D341Med (cell line): ENCODE measurements around the gene WBP1L.
"Not testable (repeated sequence)": the region's sequence is repeated elsewhere in the genome, so short reads cannot be mapped to it uniquely, and the experiment has no call there.

Experiments used
- DNase-seq: peaks from one replicate; pipeline ENCODE4 v3.0.0; 2012; ENCODE audit warnings: low spot score

Gene WBP1L

DNA sequence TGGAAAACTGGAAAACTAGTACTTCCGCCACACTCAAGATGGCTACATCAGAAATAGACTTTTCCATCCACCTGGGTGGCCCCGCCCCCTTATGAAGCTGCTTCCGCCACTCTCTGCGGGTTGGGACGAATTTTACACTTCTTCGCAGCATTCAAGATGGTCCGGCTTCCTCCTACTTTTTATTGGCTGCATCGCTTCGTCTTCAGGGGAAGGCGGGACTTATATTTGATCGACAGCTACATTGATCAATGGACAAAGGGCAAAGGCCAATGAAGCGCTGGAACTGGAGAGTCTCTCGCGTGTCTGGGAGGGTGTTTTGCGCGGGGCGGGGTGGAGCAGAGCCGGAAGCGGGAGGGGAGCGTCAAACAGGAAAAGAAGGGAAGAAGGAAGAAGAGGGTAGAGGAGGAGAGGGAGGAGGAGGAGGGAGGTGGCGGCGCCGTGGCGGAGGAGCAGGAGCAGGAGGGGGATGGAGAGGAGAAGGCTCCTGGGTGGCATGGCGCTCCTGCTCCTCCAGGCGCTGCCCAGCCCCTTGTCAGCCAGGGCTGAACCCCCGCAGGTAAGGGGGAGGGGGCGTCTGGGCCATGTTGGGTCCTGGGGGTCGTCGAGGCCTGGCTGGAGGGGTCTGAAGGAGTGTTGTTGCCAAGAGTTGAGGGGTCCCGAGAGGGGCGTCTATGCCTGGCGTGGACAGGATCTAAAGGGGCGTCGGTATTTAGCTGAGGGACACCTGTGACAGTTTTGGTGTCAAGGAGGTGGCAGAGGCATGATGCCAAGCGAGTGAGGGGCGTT, at the start of gene WBP1L:
TSS of gene WBP1L (plus strand) at position 361 of the 786 bp plus-strand sequence. CDS start at position 467, 106 bp downstream.
- peak; percentile 88 for DNase-seq

DNA sequence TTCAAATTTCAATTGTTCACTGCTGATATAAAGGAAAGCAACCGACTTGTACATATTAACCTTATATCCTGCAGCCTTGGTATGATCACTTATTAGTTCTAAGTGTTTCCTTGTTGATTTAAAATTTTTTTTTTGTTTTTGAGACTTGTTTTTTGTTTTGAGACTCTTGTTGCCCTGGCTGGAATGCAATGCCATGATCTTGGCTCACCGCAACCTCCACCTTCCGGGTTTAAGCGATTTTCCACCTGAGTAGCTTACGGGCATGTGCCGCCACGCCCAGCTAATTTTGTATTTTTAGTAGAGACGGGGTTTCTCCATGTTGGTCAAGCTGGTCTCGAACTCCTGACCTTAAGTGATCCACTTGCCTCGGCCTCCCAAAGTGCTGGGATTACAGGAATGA, 48.3 kb upstream of the WBP1L start:
- DNase-seq: not testable (repeated sequence)

DNA sequence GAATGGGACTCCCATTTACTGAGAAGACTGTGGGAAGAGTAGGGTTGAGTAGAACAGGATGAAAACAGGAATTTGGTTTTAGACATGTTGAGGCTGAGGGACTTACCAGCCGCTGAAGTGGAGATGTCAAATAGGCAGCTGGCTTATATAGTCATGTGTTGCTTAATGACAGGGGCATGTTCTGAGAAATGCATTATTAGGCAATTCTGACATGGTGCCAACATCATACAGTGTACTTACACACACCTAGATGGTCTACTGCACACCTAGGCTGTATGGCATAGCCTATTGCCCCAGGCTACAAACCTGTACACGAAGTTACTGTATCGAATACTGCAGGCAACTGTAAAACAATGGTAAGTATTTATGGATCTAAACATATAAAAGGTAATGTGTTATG, 47.0 kb upstream of the WBP1L start:
- DNase-seq: no peak

DNA sequence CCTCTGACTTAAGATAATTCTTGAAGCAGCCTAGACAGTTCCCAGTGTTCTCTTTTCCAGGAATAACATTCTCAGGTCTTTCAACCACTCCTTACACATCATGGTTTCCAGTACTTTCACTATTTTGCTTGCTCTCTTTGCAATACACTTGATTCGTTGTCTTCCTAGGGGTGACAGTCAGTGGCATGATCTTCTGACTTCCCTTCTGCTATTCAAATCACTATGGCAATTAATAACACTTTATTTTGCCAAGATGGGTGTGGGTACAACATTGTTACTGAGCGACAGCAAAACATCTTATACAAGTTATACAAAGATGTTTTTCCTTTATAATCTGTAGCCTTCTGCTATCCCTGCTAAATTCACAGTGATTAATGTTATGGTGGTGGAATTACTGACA, 44.9 kb upstream of the WBP1L start:
- no peak for DNase-seq

DNA sequence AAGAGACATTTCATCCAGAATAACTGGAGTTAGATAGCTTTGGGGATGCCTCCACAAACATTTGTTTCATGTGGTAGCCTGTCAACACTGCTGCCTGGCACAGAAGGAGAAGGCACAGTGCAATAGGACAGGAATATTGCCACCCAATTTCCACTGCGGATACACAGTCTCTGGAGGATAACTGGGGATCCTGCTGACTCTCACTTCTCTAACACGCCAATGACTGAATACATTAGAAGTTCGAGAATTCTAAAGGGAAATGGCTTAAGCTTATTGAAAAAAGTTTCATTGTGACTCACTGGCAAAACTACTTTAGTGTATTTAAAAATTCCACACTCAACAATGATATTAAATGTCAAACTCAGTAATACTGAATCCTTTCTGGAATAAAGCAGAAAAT, 42.5 kb upstream of the WBP1L start:
- no peak for DNase-seq

DNA sequence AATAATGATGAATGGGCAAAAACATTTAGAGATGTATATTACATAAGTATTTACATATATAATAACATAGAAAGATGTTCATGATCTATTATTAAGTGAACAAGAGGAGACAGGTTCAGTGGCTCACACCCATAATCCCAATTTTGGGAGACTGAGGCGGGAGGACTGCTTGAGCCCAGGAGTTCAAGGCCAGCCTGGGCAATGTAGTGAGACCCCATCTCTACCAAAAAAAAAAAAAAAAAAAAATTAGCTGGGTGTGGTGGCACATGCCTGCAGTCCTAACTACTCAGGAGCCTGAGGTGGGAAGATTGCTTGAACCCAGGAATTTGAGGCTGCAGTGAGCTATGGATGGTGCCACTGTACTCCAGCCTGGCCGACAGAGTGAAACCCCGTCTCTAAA, 42.0 kb upstream of the WBP1L start:
- DNase-seq: no peak

DNA sequence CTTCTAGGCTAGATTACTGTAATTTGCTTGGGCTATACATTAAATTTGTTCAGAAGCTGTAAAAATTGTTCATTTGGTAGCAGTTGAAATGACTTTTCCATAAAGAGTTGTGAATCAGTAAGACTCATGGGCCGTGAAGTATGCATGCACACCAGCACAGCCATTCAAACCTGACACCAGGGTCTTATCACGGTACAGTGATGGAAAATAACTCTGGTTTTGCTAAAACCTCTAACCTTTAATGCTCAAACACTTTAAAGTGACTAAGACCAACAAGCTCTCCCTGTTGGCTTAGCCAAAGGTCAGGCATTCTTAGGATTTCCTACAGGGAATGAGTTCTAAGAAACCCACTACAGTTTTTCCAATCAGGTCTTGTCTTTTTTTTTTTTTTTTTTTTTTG, 41.0 kb upstream of the WBP1L start:
- no peak for DNase-seq

DNA sequence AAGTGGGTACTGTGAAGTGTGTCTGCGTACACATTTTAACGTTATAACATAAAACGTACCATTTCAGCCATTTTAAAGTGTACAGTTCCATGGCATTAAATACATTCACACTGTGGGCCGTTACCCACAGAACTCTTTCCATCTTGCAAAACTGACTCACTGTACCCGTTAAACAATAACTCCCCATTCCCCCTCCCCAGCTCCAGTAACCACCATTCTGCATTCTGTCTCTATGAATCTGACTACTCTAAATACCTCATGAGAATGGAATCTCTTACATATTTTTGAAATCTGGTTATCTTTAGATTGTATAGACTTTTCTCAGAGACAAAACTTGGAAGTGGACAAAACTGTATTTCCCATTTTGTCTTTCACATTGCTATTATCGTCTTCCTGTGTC, 38.8 kb upstream of the WBP1L start:
- no peak for DNase-seq

DNA sequence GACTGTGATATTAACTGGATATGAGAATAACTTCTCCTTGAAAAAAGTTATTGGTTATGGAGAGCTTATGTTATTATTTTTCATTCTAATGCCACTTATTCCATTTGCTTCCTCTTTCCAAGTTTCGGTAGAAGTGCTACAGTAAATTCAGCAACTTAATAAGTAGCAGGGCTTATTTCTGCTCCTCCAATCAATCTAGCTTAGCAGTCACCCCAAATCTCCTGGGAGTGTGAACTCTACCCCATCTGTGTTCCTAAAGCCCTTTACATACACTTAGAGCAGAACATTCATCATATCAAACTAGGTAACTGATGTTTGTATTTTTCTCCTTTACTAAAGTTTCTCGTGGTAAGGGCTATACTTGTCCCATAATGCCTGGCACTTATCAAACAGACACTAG, 38.2 kb upstream of the WBP1L start:
- DNase-seq: no peak

DNA sequence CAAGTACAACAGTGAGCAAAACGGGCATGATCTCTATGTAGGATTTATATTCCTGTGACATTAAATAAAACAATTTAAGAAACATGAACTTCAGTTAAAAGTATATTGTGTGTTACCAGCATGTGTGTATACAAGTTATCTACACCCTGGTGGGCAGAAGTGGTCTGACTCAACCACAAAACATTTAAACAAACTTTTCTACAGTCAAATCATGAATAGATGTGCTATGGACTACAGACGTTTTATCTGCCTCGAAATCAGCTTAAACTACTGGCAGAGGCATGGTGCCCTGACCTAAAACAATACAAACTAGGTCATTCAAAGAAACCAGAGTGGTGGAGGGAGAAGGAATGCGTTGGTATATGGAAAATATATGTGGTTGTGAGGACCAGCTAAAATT, 33.1 kb upstream of the WBP1L start:
- DNase-seq: no peak

DNA sequence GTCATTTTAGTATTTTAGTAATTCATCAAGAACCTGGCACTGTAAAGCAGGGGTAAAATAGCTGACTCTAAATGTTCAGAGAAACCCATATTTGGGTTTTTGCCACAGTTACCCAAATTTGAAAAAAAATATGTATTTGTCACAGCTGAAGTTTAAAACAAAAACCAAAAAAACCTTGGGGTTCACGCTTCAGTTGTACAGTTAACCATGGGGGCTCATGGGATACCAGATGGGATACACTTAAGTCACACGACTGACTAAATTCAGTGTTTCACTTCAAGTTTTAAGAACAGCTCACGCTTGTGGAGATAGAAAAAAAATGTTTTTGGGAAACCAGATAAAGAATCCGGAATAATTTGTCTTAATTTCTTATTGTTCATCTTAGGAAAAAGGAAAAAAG, 31.7 kb upstream of the WBP1L start:
- DNase-seq: no peak

DNA sequence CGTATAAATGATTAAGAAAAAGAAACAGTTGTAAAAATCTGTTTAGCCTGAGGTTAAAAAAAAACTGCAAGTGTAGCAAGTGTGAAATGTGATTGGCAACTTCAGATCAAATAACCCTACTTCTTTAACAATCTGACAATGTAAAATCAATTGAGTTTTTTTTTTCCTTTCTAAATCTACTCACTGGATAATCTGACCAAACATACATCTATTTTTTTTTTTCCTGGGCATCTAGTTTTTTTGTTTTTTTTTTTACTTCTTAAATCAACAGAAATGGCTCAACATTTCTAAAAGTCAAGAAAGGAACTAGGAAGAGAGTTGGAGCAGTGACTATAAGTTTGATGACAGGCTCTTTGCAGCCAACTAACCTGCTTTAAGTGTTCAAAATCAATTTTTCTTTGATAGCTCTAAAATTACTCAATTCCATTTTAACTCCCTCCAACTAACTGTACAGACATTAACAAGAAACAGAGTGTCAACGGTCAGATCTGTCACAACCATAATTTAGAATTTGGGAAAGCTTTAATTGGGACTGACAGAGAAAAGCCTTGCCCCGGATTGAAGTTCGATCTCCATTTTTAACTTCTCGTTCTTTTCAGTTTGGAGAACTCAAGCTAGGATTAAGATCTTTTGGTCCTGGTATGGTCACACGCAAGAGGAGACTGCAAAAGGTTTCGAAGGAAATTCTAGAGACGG, 30.8 kb upstream of the WBP1L start:
- DNase-seq: no peak

DNA sequence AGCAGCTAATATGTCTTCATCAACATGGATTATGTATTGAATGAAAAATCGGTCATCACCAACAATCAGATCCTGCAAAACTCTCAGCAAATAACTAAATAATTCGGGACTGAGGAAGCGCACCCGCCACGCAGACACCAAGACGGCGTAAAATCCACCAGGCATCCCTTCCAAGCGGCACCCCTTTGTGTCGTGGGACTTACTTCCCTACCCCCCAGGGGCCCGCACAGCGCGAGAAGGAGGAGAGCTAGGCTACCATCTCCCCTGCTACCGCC, 30.3 kb upstream of the WBP1L start:
- DNase-seq: no peak

DNA sequence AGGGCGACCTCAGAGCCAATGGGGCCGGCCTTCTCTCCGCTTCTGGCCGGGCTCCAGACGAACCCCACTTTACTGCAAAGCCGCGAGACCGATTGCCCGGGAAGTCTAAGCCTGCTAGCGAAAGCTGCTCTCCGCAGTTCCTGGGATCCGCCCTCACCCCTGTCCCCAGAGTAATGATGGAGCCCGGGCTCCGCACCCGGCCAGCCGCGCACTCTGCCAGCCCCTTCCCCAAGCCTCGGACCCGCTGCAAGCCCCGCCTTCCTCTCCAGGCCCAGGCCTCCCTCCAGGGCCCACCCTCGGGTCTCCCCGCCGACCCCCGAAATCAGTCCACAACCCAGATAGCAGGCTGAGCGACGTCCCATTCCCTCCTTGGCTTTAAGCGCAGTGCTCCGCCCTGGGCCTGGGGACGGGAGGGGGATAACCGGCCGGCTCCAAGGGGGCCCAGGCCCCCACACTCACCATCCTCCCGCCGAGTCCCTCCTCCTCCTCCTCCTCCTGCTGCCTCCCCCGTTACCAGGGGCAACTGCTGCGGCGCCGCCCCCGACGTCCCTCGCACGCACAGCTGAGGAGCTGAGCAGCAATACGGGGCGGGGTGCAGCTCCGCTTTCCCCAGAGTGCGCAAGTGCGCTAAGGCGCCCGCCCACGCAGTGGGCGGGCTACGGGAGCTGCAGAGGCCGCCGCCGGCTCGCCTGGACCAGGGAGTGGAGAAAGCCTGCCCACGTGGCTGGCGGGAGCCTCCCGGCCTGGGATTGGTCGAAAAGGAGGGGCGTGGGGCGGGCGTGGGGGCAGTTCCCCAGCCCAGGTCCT, 29.7 kb upstream of the WBP1L start, which contains the start of gene ARL3:
TSS of gene ARL3 (minus strand) at position 584 of the 807 bp plus-strand sequence. CDS start at position 462, 122 bp downstream.
- DNase-seq: peak; percentile 89

DNA sequence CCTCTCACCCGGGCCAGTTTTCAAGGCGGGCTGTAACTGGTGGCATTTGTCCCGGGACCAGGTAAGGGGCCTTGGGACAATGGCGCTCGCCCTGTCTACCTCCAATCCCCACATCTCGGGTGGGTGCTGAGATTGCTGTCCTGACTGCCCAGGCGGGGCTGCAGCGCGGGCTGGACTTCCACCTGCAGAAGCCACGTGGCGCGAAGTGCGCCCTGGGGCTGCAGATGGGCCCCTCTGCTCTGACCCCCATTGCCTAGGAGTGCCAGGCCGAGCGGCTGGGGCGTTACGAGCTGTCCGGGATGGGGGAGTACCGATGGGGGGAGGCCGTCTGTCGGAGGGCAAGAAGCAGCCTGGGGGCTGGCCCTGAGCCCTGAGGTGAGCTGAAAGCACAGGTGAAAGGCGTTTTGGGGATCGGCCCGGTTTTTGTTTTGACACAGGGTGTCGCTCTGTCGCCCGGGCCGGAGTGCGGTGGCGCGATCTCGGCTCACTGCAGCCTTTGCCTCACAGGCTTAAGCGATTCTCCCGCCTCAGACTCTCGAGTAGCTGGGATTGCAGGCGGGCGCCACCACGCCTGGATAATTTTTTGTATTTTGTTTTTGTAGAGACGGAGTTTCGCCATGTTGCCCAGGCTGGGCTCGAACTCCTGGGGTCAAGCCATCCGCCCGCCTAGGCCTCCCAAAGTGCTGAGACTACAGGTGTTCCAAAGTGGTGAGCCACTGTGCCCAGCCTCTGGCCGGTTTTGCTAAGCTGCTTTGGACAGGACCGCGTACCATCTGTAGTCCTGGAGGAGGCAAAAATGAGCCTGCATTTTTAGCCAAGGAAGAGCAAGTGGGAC, 28.9 kb upstream of the WBP1L start, which contains the start of gene SFXN2:
TSS of gene SFXN2 (plus strand) at position 16 of the 835 bp plus-strand sequence. CDS start 12,001 bp downstream, outside the sequence.
- no peak for DNase-seq

DNA sequence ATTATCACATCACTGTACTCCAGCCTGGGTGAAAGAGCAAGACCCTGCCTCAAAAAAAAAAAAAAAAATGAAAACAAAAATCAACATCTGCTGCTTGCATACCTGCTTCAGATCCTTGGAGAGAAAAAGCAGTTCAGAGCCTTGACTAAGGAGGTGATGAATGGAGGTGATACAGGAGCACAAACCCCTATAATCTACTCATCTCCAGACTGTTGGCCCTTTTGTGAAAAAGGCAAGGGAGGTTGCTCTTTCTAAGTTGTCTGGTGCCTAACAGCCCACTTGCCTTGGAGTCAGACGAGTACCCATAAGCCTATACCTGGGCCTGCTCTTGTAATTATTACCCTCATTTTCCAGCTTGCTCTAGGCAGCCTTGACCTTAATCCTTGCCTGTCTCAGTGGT, 27.9 kb upstream of the WBP1L start:
- no peak for DNase-seq

DNA sequence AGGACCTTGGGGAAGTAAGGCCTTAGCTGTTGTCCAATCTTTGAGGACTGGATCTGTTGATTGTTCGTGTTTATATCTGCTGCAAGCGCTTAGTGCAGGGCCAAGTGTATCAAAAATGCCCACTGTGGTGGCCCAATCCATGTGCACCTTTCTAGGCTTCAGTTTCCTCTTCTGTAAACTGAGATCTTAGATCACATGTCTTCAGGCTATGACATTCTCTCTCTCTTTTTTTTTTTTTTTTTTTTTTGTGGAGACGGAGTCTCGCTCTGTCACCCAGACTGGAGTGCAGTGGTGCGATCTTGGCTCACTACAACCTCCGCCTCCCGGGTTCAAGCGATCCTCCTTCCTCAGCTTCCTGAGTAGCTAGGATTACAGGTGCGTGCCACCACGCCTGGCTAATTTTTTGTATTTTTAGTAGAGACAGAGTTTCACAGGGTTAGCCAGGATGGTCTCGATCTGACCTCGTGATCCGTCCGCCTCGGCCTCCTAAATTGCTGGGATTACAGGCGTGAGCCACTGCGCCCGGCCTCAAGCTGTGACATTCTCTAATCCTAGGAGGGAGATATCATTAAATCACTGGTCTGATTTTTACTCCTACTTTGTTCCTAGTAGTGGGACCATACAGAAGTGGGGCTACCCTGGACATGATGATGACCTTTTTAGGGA, 26.7 kb upstream of the WBP1L start:
- DNase-seq: not testable (repeated sequence)

DNA sequence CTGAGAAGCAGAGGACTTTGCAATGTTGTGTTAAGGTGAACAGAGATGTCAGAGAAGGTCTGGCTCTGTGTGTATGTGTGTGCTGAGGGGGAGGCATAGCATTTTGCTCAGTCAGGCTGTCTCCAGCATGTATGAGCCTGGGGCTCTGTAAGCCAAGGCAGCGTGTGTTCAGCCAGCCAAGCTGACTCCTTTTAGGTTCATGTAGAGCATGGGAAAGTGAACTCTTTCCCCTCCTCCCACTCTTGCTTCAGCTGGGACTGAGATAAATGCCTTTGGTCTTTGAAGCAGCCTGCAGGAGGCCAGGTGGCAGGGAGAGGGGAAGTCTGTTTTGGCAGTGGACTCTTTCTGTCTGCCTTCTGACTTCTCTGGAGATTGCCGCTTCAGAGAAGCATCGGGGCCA, 25.5 kb upstream of the WBP1L start:
- DNase-seq: no peak

DNA sequence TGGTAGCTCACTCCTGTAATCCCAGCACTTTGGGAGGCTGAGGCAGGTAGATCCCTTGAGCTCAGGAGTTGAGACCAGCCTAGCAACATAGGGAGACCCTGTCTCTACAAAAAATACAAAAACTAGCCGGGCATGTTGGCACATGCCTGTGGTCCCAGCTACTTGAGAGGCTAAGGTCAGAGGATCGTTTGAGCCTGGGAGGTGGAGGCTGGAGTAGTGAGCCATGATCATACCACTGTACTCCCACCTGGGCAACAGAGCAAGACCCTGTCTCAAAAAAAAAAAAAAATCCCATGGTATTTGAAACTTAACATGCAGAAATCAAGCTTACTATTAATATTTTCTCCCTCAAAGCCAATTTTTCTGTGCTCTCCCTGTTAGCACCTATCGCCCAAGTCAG, 23.4 kb upstream of the WBP1L start:
- no peak for DNase-seq

DNA sequence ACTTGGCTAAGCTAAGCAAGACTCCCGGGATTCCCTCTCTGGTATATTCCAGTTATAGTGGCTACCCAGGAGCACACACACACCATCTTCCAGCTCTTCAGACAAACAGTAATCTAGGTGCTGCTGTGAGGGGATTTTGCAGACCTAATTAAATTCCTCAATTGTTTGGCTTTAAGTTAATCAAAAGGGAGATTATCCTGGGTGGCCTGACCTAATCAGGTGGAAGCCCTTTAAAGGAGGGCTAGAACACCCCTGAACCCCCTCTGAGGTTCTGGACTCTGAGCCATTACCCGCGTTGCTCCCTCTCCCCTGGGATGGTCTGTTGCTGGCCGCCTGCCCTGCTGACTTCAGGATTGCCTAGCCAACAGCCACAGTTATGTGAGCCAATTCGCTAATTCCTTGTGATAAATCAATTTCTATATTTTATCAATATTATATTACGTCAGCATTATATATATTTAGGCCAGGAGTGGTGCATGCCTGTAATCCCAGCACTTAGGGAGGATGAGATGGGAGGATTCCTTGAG, 22.9 kb upstream of the WBP1L start:
- DNase-seq: no peak

DNA sequence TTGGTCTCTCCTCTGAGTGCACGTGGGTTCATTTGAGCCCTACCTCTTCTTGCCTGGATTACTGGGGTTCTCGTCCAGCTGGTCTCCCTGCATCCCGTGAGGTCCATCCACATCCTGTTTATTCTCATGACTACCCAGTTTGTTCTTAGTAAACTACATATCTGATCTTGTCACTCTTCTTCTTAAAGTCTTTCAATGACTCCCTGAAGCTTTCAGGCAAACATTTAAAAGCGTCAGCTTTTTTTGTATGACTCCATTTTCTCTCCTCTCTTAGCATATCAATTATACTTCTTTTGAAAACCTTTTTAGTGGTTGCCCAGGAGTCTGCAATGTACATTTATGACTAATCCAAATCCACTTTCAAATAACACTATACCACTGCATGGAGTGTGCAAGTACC, 21.8 kb upstream of the WBP1L start:
- DNase-seq: no peak
